Measurements from ENCODE around the gene ZNF689.

The ZNF689 gene

DNA sequence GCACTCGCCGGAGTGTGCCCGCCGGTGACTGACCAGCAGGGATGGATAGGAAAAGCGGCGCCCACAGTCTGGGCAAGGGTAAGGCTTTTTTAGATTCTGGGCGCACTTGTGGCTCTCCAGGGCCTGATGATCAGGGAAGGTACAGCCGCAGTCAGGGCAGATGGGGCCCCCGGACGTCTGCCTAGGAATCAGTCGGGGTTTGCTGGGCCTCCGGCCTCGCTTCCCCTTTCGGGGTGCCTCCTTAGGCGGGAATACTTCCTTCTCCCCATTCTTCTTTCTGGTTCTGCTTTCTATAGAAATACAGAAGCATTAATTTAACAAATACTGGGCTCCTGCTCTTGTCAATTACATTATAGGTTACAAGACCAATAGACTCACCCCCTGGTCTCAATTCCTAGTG lies 5.0 kb downstream of the ZNF689 start:
- H3K4me1 ChIP-seq (ENCODE audit: control insufficient read depth, low read length): peaks cover 15% of the 10 kb centered on the region
- H3K4me3 ChIP-seq (ENCODE audit: low read length): no peak overlapping the region
- no peaks in the 10 kb centered on the region for H4K20me1 ChIP-seq (ENCODE audit: control insufficient read depth, insufficient read depth, low read depth, low read length)
- no peaks in the 10 kb centered on the region for H3K27me3 ChIP-seq (ENCODE audit: control insufficient read depth, low read length)
- peaks cover 71% of the 10 kb centered on the region for H3K36me3 ChIP-seq (ENCODE audit: control insufficient read depth, low read length)
- peaks cover 6% of the 10 kb centered on the region; the same call in 1 of the 2 replicates for H3F3A ChIP-seq (ENCODE audit: control insufficient read depth, insufficient read depth)
- no peak overlapping the region for H3K4me2 ChIP-seq (ENCODE audit: low read length)
- H3K9me2 ChIP-seq (replicated peaks; ENCODE audit: control insufficient read depth, low read length): no peaks in the 10 kb centered on the region
- no peaks in the 10 kb centered on the region for H3K9me3 ChIP-seq (ENCODE audit: control insufficient read depth, insufficient read depth, low read length)
- TF ChIP-seq, protein P1, sequence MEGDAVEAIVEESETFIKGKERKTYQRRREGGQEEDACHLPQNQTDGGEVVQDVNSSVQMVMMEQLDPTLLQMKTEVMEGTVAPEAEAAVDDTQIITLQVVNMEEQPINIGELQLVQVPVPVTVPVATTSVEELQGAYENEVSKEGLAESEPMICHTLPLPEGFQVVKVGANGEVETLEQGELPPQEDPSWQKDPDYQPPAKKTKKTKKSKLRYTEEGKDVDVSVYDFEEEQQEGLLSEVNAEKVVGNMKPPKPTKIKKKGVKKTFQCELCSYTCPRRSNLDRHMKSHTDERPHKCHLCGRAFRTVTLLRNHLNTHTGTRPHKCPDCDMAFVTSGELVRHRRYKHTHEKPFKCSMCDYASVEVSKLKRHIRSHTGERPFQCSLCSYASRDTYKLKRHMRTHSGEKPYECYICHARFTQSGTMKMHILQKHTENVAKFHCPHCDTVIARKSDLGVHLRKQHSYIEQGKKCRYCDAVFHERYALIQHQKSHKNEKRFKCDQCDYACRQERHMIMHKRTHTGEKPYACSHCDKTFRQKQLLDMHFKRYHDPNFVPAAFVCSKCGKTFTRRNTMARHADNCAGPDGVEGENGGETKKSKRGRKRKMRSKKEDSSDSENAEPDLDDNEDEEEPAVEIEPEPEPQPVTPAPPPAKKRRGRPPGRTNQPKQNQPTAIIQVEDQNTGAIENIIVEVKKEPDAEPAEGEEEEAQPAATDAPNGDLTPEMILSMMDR (IDR thresholded peaks at IDR 0.05; ENCODE audit: low read depth, low read length, poor library complexity, severe bottlenecking): no peak
- TF ChIP-seq EZH2phosphoT487 (IDR thresholded peaks at IDR 0.05; ENCODE audit: borderline replicate concordance, low read length): no peak
- H3K79me2 ChIP-seq (ENCODE audit: control insufficient read depth, low read length): peaks cover 27% of the 10 kb centered on the region
- no peak overlapping the region for H3K27ac ChIP-seq (ENCODE audit: low read depth, low read length)

DNA sequence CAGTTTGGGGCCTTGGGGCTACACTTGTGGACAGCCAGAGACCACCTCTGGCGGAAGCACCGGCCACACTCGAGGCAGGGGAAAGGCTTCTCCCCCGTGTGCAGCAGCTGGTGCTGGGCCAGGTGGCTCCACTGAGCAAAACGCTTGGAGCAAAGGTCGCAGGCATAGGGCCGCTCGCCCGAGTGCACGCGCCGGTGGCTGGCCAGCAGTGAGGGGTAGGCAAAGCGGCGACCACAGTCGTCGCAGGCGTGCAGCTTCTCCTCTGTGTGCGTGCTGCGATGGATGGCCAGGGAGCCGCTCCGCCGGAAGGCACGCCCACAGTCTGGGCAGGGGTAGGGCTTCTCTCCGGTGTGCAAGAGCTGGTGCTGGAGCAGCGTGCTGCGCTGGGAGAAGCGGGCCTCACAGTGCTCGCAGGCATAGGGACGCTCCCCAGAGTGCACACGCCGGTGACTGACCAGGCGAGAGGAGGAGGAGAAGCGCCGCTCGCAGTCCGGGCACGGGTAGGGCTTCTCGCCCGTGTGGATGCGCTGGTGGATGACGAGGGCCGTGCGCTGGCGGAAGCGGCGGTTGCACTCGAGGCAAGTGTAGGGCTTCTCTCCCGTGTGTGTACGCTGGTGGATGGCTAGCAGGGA lies 5.8 kb downstream of the ZNF689 start:
- H3F3A ChIP-seq (ENCODE audit: control insufficient read depth, insufficient read depth): peaks cover 6% of the 10 kb centered on the region
- no peak overlapping the region for H3K4me3 ChIP-seq (ENCODE audit: low read length)
- TF ChIP-seq, protein P1 (IDR thresholded peaks at IDR 0.05; ENCODE audit: low read depth, low read length, poor library complexity, severe bottlenecking): no peak
- TF ChIP-seq EZH2phosphoT487 (IDR thresholded peaks at IDR 0.05; ENCODE audit: borderline replicate concordance, low read length): no peak
- no peak overlapping the region for H3K4me2 ChIP-seq (ENCODE audit: low read length)
- H3K36me3 ChIP-seq (ENCODE audit: control insufficient read depth, low read length): peaks cover 65% of the 10 kb centered on the region
- peaks cover 14% of the 10 kb centered on the region for H3K4me1 ChIP-seq (ENCODE audit: control insufficient read depth, low read length)
- H3K27me3 ChIP-seq (ENCODE audit: control insufficient read depth, low read length): no peaks in the 10 kb centered on the region
- no peaks in the 10 kb centered on the region for H3K9me3 ChIP-seq (ENCODE audit: control insufficient read depth, insufficient read depth, low read length)
- H4K20me1 ChIP-seq (ENCODE audit: control insufficient read depth, insufficient read depth, low read depth, low read length): no peaks in the 10 kb centered on the region
- H3K9me2 ChIP-seq (replicated peaks; ENCODE audit: control insufficient read depth, low read length): no peaks in the 10 kb centered on the region
- no peak overlapping the region for H3K27ac ChIP-seq (ENCODE audit: low read depth, low read length)
- peaks cover 20% of the 10 kb centered on the region for H3K79me2 ChIP-seq (ENCODE audit: control insufficient read depth, low read length)

DNA sequence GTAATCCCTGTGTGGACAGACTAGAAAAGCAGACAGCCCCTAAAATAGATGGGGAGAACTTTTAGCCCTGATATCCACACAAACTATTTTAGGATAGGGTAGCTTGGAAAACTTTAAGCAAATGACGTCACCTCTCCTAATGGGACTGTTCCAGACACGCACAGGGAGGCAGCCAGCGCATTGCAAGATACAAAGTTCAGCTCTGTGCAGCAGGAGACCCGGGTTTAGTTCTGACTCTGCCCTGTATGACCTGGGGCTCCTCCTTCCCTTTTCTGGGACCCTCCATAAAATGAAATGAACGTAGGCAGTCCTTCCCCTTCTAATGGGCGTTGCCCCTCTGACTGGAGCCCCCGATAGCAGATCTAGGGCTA lies 6.3 kb downstream of the ZNF689 start:
- H3K4me3 ChIP-seq (ENCODE audit: low read length): no peak overlapping the region
- peaks cover 15% of the 10 kb centered on the region for H3K79me2 ChIP-seq (ENCODE audit: control insufficient read depth, low read length)
- H3K9me3 ChIP-seq (ENCODE audit: control insufficient read depth, insufficient read depth, low read length): no peaks in the 10 kb centered on the region
- H3F3A ChIP-seq (ENCODE audit: control insufficient read depth, insufficient read depth): peaks cover 6% of the 10 kb centered on the region
- no peaks in the 10 kb centered on the region for H3K9me2 ChIP-seq (replicated peaks; ENCODE audit: control insufficient read depth, low read length)
- peaks cover 9% of the 10 kb centered on the region for H3K4me1 ChIP-seq (ENCODE audit: control insufficient read depth, low read length)
- no peak overlapping the region for H3K27ac ChIP-seq (ENCODE audit: low read depth, low read length)
- no peak overlapping the region for H3K4me2 ChIP-seq (ENCODE audit: low read length)
- H3K36me3 ChIP-seq (ENCODE audit: control insufficient read depth, low read length): peaks cover 62% of the 10 kb centered on the region
- H3K27me3 ChIP-seq (ENCODE audit: control insufficient read depth, low read length): no peaks in the 10 kb centered on the region
- TF ChIP-seq, protein P1 (IDR thresholded peaks at IDR 0.05; ENCODE audit: low read depth, low read length, poor library complexity, severe bottlenecking): no peak
- TF ChIP-seq EZH2phosphoT487 (IDR thresholded peaks at IDR 0.05; ENCODE audit: borderline replicate concordance, low read length): no peak
- H4K20me1 ChIP-seq (ENCODE audit: control insufficient read depth, insufficient read depth, low read depth, low read length): no peaks in the 10 kb centered on the region

Measured in DOHH2 (cell line).